Spleen (tissue), 11 donors: ENCODE measurements around the gene SETD1B. TPM values are rescaled to one million over a fixed set of nuclear protein-coding genes. Genes with fewer than 3 reads are reported as not detected.

Experiments used
- DNase-seq: peaks from one replicate; pipeline ENCODE4 v3.0.0-alpha.2; 2020
- H3K27ac ChIP-seq, 8 donors: fragments of 200-600 bp; sonication (generic) in 7 of 8; 1 replicate in 4 of 8; 2 replicates in 4 of 8; pipeline versions ENCODE4 v1.5.0 to v1.8.0; 2016 to 2021; ENCODE audit warnings: inconsistent platforms in 4 of 8, mild to moderate bottlenecking in 4 of 8, moderate library complexity in 1 of 8
- H3K27me3 ChIP-seq, 7 donors: fragments of 200-600 bp; sonication (generic) in 6 of 7; replicated peaks in 1 of 7; 1 replicate in 4 of 7; 2 replicates in 3 of 7; pipeline versions ENCODE4 v1.5.0 to v1.8.0; 2016 to 2021; ENCODE audit warnings: inconsistent platforms in 3 of 7, mild to moderate bottlenecking in 1 of 7
- H3K36me3 ChIP-seq, 6 donors: fragments of 200-600 bp; sonication (generic) in 5 of 6; 1 replicate in 4 of 6; 2 replicates in 2 of 6; pipeline versions ENCODE4 v1.5.0 to v1.8.0; 2016 to 2021; ENCODE audit warnings: inconsistent platforms in 2 of 6
- H3K4me1 ChIP-seq, 6 donors: fragments of 200-600 bp; sonication (generic) in 5 of 6; 1 replicate in 3 of 6; 2 replicates in 3 of 6; pipeline versions ENCODE4 v1.5.0 to v1.8.0; 2016 to 2021; ENCODE audit warnings: inconsistent platforms in 3 of 6
- H3K4me3 ChIP-seq, 8 donors: fragments of 200-600 bp; sonication (generic) in 7 of 8; 1 replicate in 4 of 8; 2 replicates in 4 of 8; pipeline versions ENCODE4 v1.5.0 to v1.8.0; 2016 to 2021; ENCODE audit warnings: inconsistent platforms in 4 of 8, mild to moderate bottlenecking in 4 of 8, moderate library complexity in 2 of 8
- H3K9me3 ChIP-seq, 8 donors: fragments of 200-600 bp; sonication (generic) in 7 of 8; 1 replicate in 4 of 8; 2 replicates in 4 of 8; pipeline versions ENCODE4 v1.5.0 to v1.8.0; 2016 to 2021; ENCODE audit warnings: inconsistent platforms in 4 of 8
- POLR2A ChIP-seq, 3 donors: fragments of 450-650 bp; IDR thresholded peaks; one replicate each; pipeline ENCODE4 v1.5.1; 2017; ENCODE audit warnings: antibody characterized with exemption in 3 of 3, mild to moderate bottlenecking in 1 of 3
- POLR2AphosphoS5 ChIP-seq, 3 donors: sonication (generic); formaldehyde crosslinking; IDR thresholded peaks; one replicate each; pipeline ENCODE4 v1.5.1; 2017; ENCODE audit warnings: antibody characterized with exemption in 3 of 3
- WGBS, 5 donors: extraction: QIAGEN DNeasy Blood & Tissue Kit in 3 of 5; methylation state at CpG; one replicate each; pipeline versions ENCODE4 v1.1.5 to v1.1.7; 2013 to 2018; 5-methylcytosine and 5-hydroxymethylcytosine counted together
- intact Hi-C: fragments of 100-400 bp; cut with DNase I; formaldehyde crosslinking; loops from one replicate; pipeline ENCODE4 v1.15.0; 2023; ENCODE audit warnings: low total_unique reads
- polyA plus RNA-seq, 3 donors: library from polyadenylated mRNA; stranded (reverse); fragments of 200-250 nt; gene quantifications; one replicate each; pipeline ENCODE4 v1.2.1, GENCODE V29; 2013
- total RNA-seq, 7 donors: library from RNA; depleted of rRNA in 3 of 7; stranded (reverse); fragments of >200 nt in 3 of 7; fragmentation: NEBNext Ultra II Directional in 4 of 7; extraction: Animal tissue kit (Norgen Biotek cat#: 25700) in 4 of 7; gene quantifications; one replicate each; pipeline versions ENCODE4 v1.1.0 to v1.2.1, GENCODE V29; 2016 to 2021
- TF ChIP-seq, protein P1 (sequence below), 11 experiments: fragments of 200-600 bp in 7 of 11; fragments of 450-650 bp in 4 of 11; sonication (generic) in 4 of 11; IDR thresholded peaks in 8 of 11; conservative IDR thresholded peaks in 3 of 11; 1 replicate in 7 of 11; 2 replicates in 4 of 11; pipeline versions ENCODE4 v1.4.0 to v1.8.0; 2016 to 2021; ENCODE audit warnings: antibody characterized with exemption in 11 of 11, inconsistent platforms in 4 of 11, mild to moderate bottlenecking in 1 of 11
- donor health status: healthy with polysubstance abuse.
- donor health status: DM: no; HTN: no; CAD: no; lungs with moderate emphysema.
- donor health status: DM: no; HTN: no; CAD: no.
- donor health status: Bipolar disorder and iron deficiency.
- donor health status: healthy.
- donor health status: DM: no; HTN: no; CAD: no.
- donor health status: DM: yes; HTN: yes; CAD: no.

SETD1B gene
- total and polyA plus RNA-seq, 10 donors, result 3.3 to 37.7 (median 22.1) TPM

DNA sequence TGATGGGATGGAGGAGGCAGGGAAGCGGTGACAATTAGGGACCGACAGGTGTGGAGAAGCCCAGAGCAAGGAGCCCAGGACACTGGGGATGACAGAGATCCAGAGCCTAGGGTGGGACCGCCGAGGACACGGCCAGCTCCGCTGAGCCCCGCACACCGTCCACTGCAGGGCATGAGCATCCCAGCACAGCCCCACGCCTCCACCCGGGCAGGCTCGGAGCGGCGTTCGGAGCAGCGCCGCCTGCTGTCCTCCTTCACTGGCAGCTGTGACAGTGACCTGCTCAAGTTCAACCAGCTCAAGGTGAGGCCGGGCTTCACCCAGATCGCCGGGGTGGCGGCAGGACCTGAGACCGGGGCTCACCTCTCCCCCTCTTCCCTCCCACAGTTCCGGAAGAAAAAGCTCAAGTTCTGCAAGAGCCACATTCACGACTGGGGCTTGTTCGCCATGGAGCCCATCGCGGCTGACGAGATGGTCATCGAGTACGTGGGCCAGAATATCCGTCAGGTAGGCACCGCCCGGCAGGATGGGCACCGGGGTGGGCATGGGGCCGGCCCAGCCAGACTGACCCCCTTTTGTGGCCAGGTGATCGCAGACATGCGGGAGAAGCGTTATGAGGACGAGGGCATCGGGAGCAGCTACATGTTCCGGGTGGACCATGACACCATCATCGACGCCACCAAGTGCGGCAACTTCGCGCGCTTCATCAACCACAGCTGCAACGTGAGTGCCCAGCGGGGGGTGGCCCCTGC lies 23.7 kb downstream of the SETD1B start:
- no peak overlapping the region for H3K4me3 ChIP-seq
- H3K4me1 ChIP-seq, result peaks cover 0 to 11% (median 0%) of the 10 kb centered on the region in 6 donors
- H3K27me3 ChIP-seq, result no peaks in the 10 kb centered on the region
- no peaks in the 10 kb centered on the region for H3K9me3 ChIP-seq
- 94 to 96% (median 95%) methylated on average over 15 to 48 of the region's 48 CpGs for WGBS, 5 donors
- H3K36me3 ChIP-seq, result peaks cover 3 to 100% (median 79%) of the 10 kb centered on the region in 6 donors
- no peak for DNase-seq
- intact Hi-C loops, result no loop called here
- H3K27ac ChIP-seq, result no peak overlapping the region
- no peak for TF ChIP-seq POLR2A (IDR thresholded peaks at IDR 0.05)
- TF ChIP-seq POLR2AphosphoS5 (IDR thresholded peaks at IDR 0.05), result peak in 2 of 3 donors; percentile 37 to 76
- TF ChIP-seq, protein P1, sequence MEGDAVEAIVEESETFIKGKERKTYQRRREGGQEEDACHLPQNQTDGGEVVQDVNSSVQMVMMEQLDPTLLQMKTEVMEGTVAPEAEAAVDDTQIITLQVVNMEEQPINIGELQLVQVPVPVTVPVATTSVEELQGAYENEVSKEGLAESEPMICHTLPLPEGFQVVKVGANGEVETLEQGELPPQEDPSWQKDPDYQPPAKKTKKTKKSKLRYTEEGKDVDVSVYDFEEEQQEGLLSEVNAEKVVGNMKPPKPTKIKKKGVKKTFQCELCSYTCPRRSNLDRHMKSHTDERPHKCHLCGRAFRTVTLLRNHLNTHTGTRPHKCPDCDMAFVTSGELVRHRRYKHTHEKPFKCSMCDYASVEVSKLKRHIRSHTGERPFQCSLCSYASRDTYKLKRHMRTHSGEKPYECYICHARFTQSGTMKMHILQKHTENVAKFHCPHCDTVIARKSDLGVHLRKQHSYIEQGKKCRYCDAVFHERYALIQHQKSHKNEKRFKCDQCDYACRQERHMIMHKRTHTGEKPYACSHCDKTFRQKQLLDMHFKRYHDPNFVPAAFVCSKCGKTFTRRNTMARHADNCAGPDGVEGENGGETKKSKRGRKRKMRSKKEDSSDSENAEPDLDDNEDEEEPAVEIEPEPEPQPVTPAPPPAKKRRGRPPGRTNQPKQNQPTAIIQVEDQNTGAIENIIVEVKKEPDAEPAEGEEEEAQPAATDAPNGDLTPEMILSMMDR (IDR thresholded peaks at IDR 0.05 in 8 of 11, conservative IDR thresholded peaks at IDR 0.05 in 3 of 11), result no peak

- H3K9me3 ChIP-seq, result no peaks in the 10 kb centered on the region
- peaks cover 3 to 97% (median 73%) of the 10 kb centered on the region in 6 donors for H3K36me3 ChIP-seq
- H3K27me3 ChIP-seq, result no peaks in the 10 kb centered on the region
- intact Hi-C loops, result no loop called here
- H3K4me3 ChIP-seq, result no peak overlapping the region
- 90 to 92% (median 91%) methylated on average over 8 of the region's 8 CpGs for WGBS, 5 donors
- TF ChIP-seq POLR2AphosphoS5 (IDR thresholded peaks at IDR 0.05) (no peak), POLR2A (IDR thresholded peaks at IDR 0.05) (no peak)
- TF ChIP-seq, protein P1 (IDR thresholded peaks at IDR 0.05 in 8 of 11, conservative IDR thresholded peaks at IDR 0.05 in 3 of 11), result no peak
- H3K27ac ChIP-seq, result no peak overlapping the region
- no peak for DNase-seq
- peaks cover 0 to 11% (median 0%) of the 10 kb centered on the region in 6 donors for H3K4me1 ChIP-seq
Observed at GRCh38 chr12:121828306-121828705, 24.5 kb downstream of the SETD1B start.

GRCh38 chr12:121828826-121829225 lies 25.0 kb downstream of the SETD1B start:
- Histone ChIP-seq H3K4me1 (peaks cover 0 to 11% (median 0%) of the 10 kb centered on the region in 6 donors), H3K27ac (peak overlapping the region in 2 of 8 donors; percentile 27 to 42), H3K9me3 (no peaks in the 10 kb centered on the region), H3K27me3 (no peaks in the 10 kb centered on the region), H3K36me3 (peaks cover 3 to 92% (median 68%) of the 10 kb centered on the region in 6 donors), H3K4me3 (no peak overlapping the region)
- intact Hi-C loops, result no loop called here
- no peak for DNase-seq
- 86 to 95% (median 88%) methylated on average over 9 of the region's 9 CpGs for WGBS, 5 donors
- TF ChIP-seq POLR2A (IDR thresholded peaks at IDR 0.05), result no peak
- no peak for TF ChIP-seq POLR2AphosphoS5 (IDR thresholded peaks at IDR 0.05)
- TF ChIP-seq, protein P1 (IDR thresholded peaks at IDR 0.05 in 8 of 11, conservative IDR thresholded peaks at IDR 0.05 in 3 of 11), result no peak

DNA sequence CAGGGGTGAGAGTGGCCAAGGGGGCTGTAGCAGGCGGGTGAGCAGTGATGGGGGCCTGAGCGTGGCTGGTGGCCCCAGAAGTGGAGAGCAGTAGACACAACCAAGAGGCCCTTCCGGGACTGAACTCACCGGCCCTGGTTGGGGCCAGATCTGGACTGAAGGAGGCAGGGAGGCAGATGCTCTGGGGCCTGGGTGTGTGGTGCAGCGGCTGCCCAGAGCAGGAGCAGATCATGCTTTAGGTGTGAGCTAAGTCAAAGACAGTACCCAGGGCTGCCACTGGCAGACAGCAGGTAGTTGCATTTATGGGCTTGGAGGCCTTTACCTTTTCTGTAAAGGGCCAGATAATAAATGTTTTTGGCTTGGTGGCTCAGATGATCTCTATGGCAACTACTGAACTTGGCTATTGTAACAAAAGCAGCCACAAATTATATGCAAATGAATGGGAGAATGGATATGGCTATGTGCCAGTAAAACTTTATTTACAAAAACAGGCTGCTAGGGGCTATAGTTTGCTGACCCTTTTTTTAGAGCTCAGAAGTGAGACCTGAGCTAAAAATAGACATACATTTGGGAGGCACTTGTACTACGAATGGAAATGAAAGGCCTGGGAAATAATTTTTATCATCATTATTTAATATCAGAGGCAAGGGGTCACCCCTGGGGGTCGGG lies 25.6 kb downstream of the SETD1B start:
- WGBS, 5 donors, result 82 to 95% (median 91%) methylated on average over 7 of the region's 7 CpGs

More for the DNA sequence above, 25.6 kb downstream of the SETD1B start:
- Histone ChIP-seq H3K4me3 (no peak overlapping the region), H3K27ac (peak overlapping the region in 2 of 8 donors; percentile 27 to 42), H3K4me1 (peaks cover 0 to 11% (median 0%) of the 10 kb centered on the region in 6 donors), H3K36me3 (peaks cover 3 to 87% (median 62%) of the 10 kb centered on the region in 6 donors), H3K27me3 (no peaks in the 10 kb centered on the region), H3K9me3 (no peaks in the 10 kb centered on the region)
- intact Hi-C loops, result no loop called here
- no peak for DNase-seq
- TF ChIP-seq POLR2A (IDR thresholded peaks at IDR 0.05) (no peak), POLR2AphosphoS5 (IDR thresholded peaks at IDR 0.05) (no peak)
